ENCODE results near the gene APLP2. TPM values are rescaled to one million over a fixed set of nuclear protein-coding genes. Genes with fewer than 3 reads are reported as not detected.

The APLP2 gene
- total and polyA plus RNA-seq, 2 of the 13 experiments (the other 11 are each of a cell fraction or from before 2014, with no cell fraction given), result 315 to 594 TPM

- no peak for TF ChIP-seq FUBP1 (CRISPR knock-in tag; IDR thresholded peaks at IDR 0.05; ENCODE audit: borderline replicate concordance)
- no peak; the same call in 1 of the 2 replicates for TF ChIP-seq MIER3 (CRISPR knock-in tag; IDR thresholded peaks at IDR 0.05; ENCODE audit: borderline replicate concordance)
- no peak for TF ChIP-seq ZBTB46 (CRISPR knock-in tag; IDR thresholded peaks at IDR 0.05; ENCODE audit: borderline replicate concordance)
- TF ChIP-seq NCOA2 (CRISPR knock-in tag; IDR thresholded peaks at IDR 0.05), result no peak
- TF ChIP-seq SNAI1 (CRISPR knock-in tag; IDR thresholded peaks at IDR 0.05; ENCODE audit: borderline replicate concordance), result 0 out of 2 replicates have a peak, but pooled peaks have one; percentile 30
- TF ChIP-seq, protein P1, sequence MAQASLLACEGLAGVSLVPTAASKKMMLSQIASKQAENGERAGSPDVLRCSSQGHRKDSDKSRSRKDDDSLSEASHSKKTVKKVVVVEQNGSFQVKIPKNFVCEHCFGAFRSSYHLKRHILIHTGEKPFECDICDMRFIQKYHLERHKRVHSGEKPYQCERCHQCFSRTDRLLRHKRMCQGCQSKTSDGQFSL (CRISPR knock-in tag; IDR thresholded peaks at IDR 0.05), result peak; percentile 53; the same call in 1 of the 2 replicates
- peak; percentile 41; the same call in 1 of the 2 replicates for TF ChIP-seq FOSL2 (CRISPR knock-in tag; IDR thresholded peaks at IDR 0.05)
- TF ChIP-seq ZSCAN31 (CRISPR knock-in tag; IDR thresholded peaks at IDR 0.05; ENCODE audit: low read depth), result no peak
- TF ChIP-seq RERE (CRISPR knock-in tag; IDR thresholded peaks at IDR 0.05; ENCODE audit: low read depth), result no peak
- TF ChIP-seq KLF13 (CRISPR knock-in tag; IDR thresholded peaks at IDR 0.05), result no peak
- TF ChIP-seq FLYWCH1 (CRISPR knock-in tag; IDR thresholded peaks at IDR 0.05), result no peak
- TF ChIP-seq NCOA1 (CRISPR knock-in tag; IDR thresholded peaks at IDR 0.05), result no peak
- TF ChIP-seq, protein P2, sequence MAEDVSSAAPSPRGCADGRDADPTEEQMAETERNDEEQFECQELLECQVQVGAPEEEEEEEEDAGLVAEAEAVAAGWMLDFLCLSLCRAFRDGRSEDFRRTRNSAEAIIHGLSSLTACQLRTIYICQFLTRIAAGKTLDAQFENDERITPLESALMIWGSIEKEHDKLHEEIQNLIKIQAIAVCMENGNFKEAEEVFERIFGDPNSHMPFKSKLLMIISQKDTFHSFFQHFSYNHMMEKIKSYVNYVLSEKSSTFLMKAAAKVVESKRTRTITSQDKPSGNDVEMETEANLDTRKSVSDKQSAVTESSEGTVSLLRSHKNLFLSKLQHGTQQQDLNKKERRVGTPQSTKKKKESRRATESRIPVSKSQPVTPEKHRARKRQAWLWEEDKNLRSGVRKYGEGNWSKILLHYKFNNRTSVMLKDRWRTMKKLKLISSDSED (CRISPR knock-in tag; IDR thresholded peaks at IDR 0.05), result no peak
- no peak for TF ChIP-seq NFIC (IDR thresholded peaks at IDR 0.05; ENCODE audit: low read length)
- no peak for TF ChIP-seq ZNF143 (CRISPR knock-in tag; IDR thresholded peaks at IDR 0.05)
Measured at GRCh38 chr11:130163346-130164220, 93.9 kb downstream of the APLP2 start (continued).

Data from HepG2 (cell line).